8988T (cell line): ENCODE results near the gene TAGLN2.

Experiments
- DNase-seq: peaks from one replicate; pipeline ENCODE4 v3.0.0; 2011

The TAGLN2 gene

DNA sequence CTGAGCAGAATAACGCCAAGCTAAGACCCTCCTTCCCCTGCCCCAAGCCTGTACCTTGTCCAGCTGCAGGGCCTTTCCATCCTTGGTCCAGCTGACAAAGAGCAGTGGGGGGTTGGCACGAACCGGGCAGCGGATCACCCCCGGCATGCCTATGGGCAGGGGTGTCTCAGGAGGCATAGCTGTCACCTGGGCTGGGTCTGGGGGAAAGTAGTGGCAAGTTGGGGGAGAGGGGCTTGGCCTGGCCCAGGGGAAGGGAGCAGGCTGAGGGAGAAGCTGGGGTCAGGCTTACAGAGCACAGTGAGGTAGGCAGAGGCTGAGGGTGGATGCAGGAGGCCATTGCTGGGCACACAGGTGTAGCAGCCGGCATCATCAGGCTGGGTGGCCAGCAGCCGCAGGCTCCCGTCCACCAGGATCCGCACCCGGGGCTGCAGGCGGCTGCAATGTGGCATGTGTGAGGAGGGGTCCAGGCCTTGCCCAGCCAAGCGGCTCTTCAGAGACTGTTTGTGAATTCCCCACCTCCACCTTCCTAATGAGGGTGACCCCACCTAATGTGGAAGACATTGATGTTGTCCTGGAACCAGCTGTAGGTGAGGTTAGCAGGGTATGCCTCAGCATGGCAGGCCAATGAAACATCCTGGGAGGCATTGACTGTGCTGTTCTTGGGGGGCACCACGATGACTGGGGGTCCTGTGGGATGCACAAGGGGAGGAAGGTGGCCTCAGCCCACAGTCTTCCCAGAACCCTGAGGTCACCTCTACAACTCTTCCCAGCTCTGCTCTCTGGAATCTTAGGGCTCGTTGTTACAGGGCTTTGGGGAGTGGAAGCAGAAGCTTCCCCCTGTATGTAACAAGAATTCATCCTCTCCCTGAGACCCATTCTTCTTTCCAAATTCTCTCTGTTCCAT lies 9.1 kb upstream of the TAGLN2 start:
- DNase-seq = no peak

DNA sequence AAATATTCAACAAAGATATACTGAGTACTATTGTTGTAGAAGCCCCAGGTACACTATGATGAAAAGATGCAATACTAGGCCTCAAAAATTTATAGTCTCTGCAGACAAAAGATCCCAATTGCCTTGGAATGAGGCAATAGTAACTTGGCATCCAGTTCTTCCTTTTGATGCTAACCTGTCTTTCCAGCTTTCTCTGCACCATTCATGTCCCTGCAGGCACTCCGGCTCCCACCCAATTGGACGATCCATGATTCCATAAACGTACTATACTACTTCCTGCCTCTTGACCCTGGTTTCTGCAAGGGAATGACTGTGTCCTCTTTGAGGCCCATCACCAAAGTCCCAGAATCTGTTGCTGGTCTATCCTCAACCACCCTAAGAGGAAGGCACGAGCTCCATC lies 8.0 kb upstream of the TAGLN2 start:
- DNase-seq = no peak

DNA sequence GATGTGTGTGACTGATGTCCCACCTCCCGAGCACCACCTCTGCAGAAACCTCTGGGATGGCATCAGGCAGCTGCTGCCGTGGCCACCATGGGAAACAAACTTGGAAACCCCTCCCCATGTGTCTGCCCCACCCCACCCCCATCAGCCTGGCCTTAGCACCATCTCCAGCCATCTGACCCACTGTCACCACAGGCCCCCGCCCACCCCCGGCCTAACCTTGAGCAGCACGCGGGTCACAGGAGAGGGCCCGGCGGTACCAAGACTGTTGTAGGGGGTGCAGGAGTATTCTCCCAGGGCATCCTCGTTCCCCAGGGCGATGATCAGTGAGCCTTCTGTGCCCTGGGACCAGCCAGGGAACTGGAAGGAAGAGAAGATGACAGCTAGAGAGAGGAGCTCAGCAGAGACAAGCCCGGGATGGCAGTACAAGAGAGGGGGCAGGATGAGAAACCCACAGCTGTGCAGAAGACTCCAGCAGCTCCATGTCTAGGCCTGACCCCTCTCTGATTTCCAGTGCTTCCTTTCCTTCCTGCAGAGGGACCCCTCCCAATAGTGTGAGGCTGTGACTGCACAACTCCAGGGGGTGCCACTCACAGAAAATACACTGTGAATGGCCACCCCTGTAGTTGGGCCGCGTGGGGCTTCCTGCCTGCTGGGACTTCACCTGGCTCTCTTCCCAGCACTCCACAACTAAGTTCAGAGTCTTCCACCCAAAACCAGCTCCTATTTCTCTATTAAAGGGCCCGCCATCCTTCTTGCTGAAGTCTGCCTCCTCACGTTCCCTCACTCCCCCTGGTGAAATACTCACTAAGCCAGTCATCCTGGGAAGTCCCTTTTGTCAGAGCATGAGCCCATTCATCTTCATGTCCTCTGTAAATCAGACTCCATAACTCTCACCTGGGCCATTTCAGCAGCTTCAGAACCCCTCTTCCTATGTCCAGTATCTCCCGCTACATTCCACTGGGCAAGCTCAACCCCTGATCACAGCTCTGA lies 7.3 kb upstream of the TAGLN2 start:
- DNase-seq = no peak

DNA sequence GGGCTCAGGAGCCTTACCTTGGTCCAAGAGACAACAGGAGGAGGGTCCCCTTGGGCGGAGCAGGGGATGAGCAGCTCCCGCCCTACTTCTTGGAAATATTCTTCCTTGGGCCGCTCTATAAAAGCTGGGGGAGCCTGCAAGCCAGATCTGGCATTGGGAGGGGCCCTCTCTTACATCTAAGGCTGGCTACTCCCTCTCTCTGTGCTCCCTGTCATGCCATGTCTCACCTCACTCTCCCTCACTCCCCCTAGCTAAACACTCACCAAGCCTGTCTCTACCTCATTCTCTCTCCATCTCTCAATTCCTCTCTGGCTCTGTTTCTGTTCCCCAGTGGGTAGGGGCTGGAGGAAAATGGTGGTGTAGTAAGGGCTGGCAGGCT lies 6.5 kb upstream of the TAGLN2 start:
- no peak for DNase-seq

DNA sequence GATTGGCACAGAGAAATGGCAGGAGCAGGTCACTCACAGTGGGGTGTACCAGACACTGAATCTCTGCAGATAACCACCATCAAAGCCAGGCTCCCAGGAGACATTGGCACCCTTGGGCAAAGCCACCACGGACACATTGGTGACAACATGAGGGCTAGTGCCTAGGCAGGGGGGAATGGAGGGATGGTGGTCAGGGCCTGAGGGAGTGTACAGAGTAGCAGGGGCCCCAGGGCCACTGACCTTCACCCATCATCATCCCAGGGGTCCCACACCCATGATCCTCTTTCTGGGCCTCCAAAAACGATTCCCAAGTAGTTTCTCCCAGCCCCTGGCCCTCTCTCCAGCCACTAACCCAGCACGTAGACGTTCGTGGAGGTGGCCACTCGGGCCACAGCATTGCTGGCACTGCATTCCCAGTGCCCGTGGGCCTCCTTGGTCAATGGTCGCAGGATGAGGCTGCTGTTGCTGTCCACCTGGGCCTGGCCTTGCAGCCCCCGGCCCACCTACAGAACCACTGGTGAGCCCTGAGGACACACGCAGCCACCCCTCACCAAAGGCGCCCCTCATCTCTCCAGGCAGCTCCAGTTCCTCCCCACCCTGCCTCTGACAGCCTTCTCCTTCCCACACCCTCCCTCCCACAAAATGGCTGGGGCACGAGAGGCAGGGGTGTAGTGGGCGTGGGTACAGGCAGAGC lies 5.9 kb upstream of the TAGLN2 start:
- no peak for DNase-seq

DNA sequence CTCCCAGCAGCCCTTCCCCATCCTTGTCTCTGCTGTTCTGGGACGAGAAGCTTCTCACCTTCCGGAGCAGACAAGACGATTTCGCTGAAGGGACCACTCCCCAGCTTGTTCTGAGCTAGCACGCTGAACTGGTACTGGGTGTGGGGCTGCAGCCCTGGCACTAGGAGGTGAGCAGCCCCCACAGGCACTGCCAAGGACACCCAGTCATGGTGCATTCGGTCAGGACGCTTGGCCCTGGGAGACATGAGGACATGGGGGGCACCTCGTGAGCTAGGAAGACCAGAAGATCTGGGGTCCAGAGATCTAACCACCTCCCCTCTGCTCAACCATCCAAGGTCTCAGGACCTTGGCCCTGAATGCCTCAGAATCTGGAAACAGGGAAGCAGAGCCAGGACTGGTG lies 5.3 kb upstream of the TAGLN2 start:
- no peak for DNase-seq

DNA sequence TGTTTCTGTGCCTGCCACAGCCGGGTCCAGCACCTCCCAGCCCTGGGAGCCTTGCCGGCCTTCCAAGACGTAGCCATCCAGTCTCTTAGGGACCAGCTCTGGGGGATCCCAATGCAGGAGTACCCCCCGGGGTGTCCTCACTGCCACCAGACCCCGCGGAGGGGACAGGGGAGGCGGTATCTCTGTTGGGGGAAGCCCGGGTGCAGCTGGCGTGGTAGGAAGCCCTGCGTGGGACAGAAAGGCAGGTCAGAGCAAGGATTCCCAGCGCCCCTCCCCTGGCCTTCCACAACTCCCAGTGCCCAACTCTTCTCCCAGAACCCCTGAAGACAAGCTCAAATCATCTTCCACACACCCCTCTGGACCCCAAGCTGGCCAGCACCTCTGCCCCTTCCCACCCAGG lies 4.9 kb upstream of the TAGLN2 start:
- DNase-seq = no peak

DNA sequence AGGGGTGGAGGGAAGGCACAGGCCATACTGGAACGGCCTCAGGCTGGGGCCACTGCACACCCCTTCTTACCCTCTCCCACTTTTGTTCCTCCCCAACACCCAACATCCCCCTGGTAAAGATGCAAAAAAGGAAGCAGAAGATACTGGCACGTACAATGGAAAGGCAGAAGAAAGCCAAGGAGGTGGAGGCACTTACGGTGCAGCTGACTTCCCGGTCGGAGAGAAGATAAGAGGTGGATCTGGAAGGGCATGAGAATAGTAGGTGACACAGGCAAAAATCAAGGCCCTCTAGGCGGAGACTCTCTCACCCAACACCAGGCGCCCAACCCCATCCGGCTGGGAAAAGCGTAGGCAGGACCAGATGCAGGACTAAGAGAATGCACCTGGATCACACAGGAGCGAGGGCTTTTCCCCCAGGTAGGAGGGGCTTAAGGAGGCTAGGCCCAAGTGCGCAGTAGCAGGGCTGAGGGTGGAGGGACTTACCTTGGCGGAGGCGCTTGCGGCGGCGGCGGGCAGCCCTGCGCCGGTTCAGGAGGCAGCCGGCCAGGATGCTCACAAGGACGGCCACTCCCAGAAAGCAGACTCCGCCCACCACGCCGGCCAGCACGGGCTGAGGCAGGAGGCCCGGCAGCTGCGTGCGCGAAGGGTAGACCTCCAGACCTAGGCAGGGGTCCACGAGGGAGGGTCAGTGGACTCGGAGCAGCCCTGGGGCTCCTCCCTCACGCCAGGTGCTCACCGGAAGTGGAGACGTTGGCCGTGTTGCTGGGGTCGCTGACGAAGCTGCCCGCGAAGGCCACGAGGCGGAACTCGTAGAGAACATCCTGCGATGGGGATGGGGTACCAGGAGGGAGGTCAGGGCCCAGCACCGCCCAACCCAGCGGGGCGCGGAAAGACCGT lies 4.1 kb upstream of the TAGLN2 start:
- DNase-seq = no peak

DNA sequence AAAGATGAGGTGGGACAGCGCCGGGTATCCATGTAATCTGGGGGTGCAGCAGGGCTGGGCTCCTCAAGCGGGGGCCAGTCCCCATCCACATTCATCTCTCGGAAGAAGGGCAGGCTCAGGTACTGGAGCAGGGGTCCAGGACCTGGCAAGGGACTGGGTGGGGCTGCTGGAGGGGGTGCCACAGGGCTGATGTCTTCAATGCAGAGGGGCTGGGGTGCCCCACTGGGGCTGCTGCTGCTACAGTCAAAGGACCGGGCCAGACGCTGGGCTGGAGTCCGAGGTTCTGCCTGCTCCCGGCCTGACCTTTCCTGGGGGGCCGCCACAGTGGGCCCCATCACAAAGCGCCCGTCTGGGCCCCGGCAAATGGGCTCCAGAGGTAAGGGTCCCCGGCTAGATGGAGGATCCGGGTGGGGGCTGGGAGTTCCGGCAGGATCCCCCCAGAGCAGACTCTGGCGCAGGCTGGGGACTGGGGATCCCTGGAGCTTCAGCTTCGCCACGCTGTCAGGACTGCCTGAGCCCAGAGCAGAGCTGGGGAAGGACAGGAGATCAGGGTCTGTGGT lies 3.3 kb upstream of the TAGLN2 start:
- DNase-seq = no peak

DNA sequence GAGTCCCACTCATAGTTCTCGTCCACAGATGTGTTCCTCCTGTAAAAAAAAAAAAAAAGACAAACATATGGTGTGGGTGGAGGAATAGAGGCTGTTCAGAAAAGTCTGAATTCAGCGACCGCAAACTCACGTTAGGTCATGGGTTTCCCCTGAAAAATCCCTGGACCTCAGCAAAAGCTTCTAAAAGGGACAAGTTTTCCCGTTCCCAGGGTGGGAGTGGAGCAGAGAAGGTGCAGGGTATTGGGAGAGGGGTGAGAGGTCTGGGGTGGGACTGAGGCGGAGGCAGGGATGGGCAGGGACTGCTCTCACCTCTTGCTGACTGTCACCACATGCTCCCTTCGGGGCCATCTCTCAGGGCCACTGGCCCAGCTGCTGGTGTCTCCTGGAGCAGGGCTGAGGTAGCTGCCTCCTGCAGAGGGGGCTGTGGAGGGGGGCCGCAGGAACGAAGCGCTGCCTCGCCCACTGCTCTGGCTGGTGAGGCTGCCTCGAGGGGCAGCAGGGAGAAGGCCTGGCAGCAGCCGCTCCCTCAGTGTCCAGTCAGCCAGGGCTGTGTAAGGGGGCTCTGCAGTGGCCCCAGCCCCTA lies 2.6 kb upstream of the TAGLN2 start:
- DNase-seq = no peak

DNA sequence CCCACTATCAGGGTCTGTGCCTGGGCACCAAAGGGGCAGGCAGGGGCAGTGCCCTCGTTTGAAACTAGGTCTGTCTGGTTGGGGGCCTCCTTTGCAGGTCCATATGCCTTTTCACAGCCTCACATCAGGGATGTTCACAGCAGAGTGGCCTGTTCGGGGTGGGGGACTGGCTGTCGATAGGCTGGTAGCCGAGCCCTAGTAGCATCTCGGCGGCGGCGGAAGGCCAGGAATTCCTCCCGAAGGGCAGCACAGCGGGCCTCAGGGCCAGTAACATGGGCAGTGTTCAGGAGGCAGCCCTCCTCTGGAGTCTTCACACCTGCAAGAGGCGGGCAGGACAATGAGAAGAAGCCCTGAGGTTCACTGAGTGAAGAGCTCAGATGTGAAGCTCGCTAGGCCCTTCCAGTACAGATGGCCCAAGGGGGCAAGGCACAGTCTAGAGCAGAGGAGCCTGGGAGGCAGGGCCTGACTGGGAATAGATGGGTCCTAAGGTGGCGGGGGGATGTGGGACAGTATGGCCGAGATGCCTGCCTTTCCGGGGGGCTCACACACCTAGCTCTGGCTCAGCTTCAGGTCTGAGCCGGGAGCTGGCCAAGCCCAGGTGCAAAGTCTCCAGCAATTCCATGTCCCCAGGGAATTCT lies 2.0 kb upstream of the TAGLN2 start:
- DNase-seq = no peak

DNA sequence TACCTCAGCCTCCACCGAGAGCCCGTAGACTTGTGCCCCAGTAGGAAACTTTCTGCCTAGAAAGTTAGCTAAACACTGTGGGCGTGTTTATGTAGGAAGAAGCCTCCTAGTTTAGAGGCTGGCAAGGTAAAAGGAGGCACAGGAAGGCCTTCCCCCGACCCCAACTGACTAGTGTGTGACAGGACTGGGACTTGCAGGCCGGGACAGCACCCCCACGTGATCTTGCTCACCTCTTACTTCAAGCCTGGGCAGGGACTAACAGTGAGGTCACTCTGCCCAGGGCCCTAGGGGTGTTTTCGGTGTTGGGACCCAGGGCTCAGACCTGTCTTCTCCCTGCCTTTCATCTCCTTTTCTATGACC lies 392 bp upstream of the TAGLN2 start:
- no peak for DNase-seq

DNA sequence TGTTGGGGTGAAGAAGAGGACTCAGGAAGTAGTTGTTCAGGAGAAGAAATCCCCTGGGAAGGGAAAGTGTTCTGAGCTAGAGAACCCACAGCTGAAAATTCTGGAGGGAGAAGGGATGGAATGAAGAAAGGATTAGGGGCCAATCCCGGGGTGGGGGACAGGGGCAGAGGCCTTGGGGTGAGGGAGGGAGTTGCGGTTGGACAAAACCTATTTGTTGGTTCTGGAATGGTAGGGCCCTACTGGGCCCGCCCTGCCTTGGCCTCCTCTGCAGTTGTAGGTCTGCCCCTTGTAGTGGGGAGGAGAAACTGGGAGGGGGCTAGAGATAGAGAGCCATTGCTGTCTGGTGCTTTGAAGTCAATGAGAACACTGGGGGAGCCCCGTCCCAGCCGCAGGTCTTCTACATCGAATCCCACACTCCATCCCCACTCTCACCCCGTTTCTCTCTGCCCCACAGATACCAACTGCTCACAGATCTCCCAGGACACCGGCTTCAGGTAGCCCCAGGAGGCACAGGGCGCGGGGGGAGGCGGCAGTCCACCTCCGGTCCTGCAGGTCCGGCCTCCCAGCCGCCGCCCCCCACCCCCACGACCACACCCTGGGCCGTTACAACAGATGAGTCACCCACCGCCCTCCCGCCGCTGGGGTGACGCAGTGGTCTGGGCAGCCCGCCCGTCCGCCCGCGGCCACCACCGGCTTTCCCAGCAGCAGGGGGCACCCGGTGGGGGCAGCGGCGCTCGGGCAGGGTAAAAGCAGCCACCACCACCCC lies 1.1 kb downstream of the TAGLN2 start:
- peak; percentile 95 for DNase-seq

DNA sequence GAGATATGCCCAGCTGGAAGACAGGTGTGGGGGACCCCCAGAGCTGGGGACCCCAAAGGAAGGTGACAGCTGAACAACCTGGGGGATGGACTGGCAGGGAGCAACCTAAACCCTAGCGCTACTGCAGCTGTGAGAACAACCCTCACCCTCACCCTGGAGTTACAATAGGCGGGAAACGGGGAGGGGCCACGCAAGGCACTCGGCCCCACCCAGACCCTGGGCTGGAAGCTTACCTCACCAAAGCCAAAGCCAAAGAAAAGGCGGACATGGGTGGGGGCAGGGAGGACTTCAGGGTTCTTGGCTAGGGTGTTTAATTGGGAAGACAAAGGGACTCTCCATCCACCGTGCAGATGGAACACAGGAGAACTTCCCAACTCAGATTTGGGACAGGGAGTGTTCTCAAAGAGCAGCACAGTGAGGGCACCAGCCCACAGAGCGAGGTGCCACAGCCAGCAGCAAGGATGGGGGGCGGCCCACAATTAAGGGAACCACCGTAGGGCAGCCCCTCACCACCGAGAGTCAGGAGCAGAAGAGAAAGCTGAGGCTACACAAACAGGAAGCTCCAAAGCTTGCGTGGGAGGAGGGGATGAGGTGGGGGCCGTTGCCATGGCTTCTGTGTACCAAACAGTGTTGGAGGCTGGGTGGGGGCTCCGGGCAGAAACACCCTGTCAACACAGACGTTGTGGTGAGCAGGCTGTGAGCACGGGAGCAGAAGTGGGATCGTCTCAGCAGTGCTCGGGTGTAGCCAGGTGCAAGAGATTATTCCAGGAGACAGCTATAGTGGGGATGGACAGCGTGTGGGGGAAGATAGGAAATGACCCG lies 1.9 kb downstream of the TAGLN2 start:
- no peak for DNase-seq

DNA sequence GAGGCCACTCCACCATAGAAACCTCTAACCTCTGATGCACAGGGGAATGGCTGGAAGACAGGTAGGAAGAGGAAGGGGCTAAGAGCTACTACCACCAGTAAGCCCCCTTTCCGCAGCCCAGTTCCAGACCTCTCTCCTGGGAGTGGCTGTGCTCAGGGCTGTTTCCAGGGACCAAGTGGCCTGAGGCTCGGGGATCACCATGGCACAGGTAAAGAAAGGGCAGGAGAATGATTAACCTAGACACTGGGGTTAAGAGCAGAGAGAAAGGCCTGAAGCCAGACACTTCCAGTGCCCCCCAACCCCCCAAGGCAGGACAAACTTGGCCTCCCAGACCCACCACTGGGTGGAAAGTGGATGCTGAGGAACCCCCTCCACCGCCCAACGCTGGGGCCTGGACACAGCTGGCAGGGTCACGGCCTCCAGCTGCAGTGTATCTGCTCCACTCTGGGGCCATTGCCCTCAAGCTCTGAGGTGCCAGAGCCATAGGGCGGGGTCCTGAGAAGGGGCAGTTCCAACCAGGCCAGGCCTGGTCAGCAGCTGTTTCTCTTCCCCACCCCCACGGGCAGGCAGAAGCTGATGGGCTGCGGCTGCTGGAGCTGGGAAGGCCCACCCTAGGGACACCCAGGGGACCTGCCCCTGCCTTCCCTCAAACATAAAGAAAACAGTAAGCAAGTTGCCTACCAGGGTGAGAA lies 2.6 kb downstream of the TAGLN2 start:
- DNase-seq = no peak

DNA sequence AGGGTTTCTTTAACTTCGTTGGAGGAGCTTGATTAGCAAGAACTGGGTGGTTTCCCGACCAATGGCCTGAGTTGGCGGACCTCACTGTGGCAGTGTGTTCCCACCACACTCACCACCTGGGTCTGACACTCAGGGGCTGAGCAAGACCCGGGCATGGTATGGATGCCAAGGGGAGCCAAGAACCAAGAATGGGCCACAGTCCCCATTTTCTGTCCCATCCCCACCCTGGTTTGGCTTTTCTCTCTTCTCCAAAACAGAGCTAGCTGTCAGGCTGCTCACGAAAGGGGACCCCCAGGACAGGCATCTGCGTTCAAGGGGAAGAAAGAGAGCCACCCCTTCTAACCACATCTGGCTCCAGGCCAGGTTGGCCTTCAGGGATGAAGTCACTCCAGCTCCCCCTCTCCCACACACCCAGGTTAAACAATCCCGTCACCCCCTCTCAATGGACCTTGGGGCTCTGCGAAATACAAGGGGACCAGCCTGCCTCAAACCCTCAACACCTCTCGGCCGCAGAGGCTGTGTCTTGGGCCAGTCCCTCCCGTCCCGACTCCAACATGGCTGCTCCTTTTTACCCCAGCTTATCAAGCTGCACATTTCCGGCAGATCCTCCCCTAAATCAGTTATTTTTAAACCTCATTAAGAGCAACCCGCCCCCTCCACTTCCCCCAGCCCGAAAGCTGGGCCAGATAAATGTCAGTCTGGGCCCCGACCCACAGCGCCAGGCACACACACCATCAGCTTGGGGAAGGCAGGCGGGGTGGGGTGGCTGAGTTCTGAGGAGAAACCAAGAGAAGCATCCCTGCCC lies 3.4 kb downstream of the TAGLN2 start:
- no peak for DNase-seq

DNA sequence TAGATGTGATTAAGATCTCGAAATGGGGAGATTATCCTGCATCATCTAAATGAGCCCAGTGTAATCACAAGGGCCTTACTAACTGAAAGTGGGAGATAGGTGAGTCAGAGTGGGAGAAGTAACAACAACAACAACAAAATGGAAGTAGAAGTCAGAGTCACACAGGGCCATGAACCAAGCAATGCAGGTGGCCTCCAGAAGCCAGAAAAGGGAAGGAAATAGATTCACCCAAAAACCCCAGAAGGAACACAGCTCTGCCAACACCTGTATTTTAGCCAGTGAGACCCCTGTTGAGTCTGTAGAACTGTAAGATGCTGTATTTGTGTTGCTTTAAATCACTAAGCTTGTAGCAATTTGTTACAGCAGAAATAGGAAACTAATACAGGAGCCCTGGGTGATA lies 4.1 kb downstream of the TAGLN2 start:
- DNase-seq = no peak

DNA sequence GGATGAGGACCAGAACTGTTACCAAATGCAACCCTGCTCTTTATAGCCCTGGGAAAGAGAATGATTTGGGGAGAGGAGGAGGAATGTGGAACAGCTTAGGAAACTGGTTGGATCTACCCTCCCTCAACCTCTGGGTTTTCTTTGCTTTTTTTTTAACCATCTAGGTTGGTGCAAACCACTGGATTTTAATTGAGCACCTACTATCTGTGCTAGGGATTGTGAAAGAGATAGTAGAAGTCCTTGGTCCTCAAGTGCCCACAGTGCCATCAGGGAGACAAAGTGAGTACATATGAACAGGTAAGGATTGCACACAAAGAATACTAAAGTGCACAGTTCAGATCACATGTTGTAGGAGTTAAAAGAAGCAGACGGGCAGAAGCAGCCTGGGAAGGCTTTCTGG lies 4.7 kb downstream of the TAGLN2 start:
- DNase-seq = no peak
